ENCODE measurements around the gene FBXO45. TPM values are rescaled to one million over a fixed set of nuclear protein-coding genes. Genes with fewer than 3 reads are reported as not detected.

Gene FBXO45
- total RNA-seq, 1 donor from 2014 or later, result 8.2 TPM

- DNase-seq (no peak), ATAC-seq (peak; percentile 7)
- peaks cover 13% of the 10 kb centered on the region for H3K4me1 ChIP-seq
- peak overlapping the region; percentile 30 for H3K27ac ChIP-seq
- TF ChIP-seq CTCF (IDR thresholded peaks at IDR 0.05), result no peak
- intact Hi-C loops (cut with DNase I), result no loop called here
- H3K27me3 ChIP-seq, result no peaks in the 10 kb centered on the region
- H3K9me3 ChIP-seq, result no peaks in the 10 kb centered on the region
- H3K4me3 ChIP-seq, result no peak overlapping the region
- no peaks in the 10 kb centered on the region for H3K36me3 ChIP-seq
These were observed 53.2 kb downstream of the FBXO45 start for GRCh38 chr3:196621611-196622010.

DNA sequence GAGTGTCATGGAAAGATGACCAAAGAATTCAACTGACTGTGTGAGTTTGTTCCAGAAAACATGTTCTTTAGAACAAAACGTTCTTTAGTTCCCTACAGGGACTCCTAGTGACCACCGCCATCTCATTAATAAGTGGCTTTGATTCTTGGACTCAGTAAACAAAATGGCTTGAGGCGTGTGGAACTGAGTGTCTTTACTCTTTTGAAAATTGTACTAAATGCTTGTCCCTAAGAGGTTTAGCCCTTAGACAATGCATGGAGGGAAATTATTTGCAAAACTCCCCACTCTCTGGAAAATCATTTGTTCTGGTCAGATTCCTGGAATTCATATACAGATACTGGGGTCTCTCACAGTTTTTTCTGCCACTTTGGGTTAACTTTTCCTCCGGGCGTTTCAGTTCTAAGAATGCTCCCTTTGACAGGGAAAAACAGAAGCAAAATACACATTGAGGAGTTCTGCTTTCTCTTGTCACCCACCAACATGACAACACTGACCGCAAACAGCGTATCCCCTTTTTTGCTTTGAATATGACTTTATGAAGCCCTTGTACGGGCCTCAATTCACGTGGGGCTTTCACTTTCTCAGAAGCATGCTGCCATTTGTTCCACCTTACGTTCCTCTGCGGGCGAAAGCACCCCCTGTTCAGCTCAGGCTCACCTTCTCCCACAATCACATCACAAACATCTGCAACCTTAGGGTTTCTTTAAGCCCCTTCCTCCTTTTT lies 55.8 kb downstream of the FBXO45 start:
- H3K4me3 ChIP-seq, result no peak overlapping the region
- ATAC-seq, result peak; percentile 78
- H3K9me3 ChIP-seq, result no peaks in the 10 kb centered on the region
- intact Hi-C loops (cut with DNase I), result no loop called here
- H3K4me1 ChIP-seq, result peaks cover 9% of the 10 kb centered on the region
- H3K27ac ChIP-seq, result peak overlapping the region; percentile 73
- no peaks in the 10 kb centered on the region for H3K27me3 ChIP-seq
- no peak for DNase-seq
- no peaks in the 10 kb centered on the region for H3K36me3 ChIP-seq
- no peak for TF ChIP-seq CTCF (IDR thresholded peaks at IDR 0.05)

DNA sequence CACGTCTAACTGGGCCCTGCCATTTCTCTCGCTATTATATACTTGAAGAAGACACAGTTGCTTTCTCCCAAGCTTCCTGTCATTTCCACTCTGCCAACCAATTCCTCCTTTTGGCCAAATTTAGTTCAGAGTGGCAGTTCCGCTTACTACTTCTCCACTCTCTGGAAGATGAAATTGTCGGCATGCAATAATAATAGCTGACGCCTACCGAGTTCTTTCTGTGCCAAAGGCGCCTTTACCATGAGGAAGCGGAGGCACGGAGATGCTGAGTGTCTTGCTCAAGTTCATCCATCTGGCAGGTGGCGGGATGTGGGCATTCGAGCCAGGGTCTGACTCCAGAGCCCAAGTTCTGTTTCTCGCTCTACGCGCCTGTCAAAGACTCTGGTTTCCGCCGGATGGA lies 56.4 kb downstream of the FBXO45 start:
- peak; percentile 84 for ATAC-seq
- Histone ChIP-seq H3K27ac (peak overlapping the region; percentile 73), H3K36me3 (no peaks in the 10 kb centered on the region), H3K4me3 (no peak overlapping the region), H3K9me3 (no peaks in the 10 kb centered on the region), H3K27me3 (no peaks in the 10 kb centered on the region), H3K4me1 (peaks cover 7% of the 10 kb centered on the region)
- peak; percentile 75 for DNase-seq
- intact Hi-C loops (cut with DNase I), result no loop called here
- TF ChIP-seq CTCF (IDR thresholded peaks at IDR 0.05), result no peak

GRCh38 chr3:196625331-196625730 lies 56.9 kb downstream of the FBXO45 start:
- intact Hi-C loops (cut with DNase I), result no loop called here
- H3K4me3 ChIP-seq, result no peak overlapping the region
- no peak overlapping the region for H3K27ac ChIP-seq
- H3K4me1 ChIP-seq, result peaks cover 3% of the 10 kb centered on the region
- no peak for TF ChIP-seq CTCF (IDR thresholded peaks at IDR 0.05)
- H3K36me3 ChIP-seq, result no peaks in the 10 kb centered on the region
- no peak for DNase-seq
- no peak for ATAC-seq
- H3K27me3 ChIP-seq, result no peaks in the 10 kb centered on the region
- no peaks in the 10 kb centered on the region for H3K9me3 ChIP-seq

GRCh38 chr3:196627918-196628231 lies 59.4 kb downstream of the FBXO45 start:
- H3K4me1 ChIP-seq, result peaks cover 4% of the 10 kb centered on the region
- intact Hi-C loops (cut with DNase I), result no loop called here
- no peak for DNase-seq
- H3K4me3 ChIP-seq, result no peak overlapping the region
- H3K9me3 ChIP-seq, result no peaks in the 10 kb centered on the region
- no peak for ATAC-seq
- TF ChIP-seq CTCF (IDR thresholded peaks at IDR 0.05), result no peak
- H3K27me3 ChIP-seq, result no peaks in the 10 kb centered on the region
- no peak overlapping the region for H3K27ac ChIP-seq
- no peaks in the 10 kb centered on the region for H3K36me3 ChIP-seq

GRCh38 chr3:196629228-196629627 lies 60.8 kb downstream of the FBXO45 start:
- intact Hi-C loops (cut with DNase I), result no loop called here
- no peaks in the 10 kb centered on the region for H3K9me3 ChIP-seq
- TF ChIP-seq CTCF (IDR thresholded peaks at IDR 0.05), result no peak
- peaks cover 17% of the 10 kb centered on the region for H3K4me1 ChIP-seq
- H3K36me3 ChIP-seq, result no peaks in the 10 kb centered on the region
- no peaks in the 10 kb centered on the region for H3K27me3 ChIP-seq
- H3K27ac ChIP-seq, result no peak overlapping the region
- no peak for DNase-seq
- ATAC-seq, result no peak
- H3K4me3 ChIP-seq, result no peak overlapping the region
